Erythroblast (primary cell): ENCODE data around the gene ZNF821.
"Not testable (repeated sequence)": the region's sequence is repeated elsewhere in the genome, so short reads cannot be mapped to it uniquely, and the experiment has no call there.

Experiments
- DNase-seq, 2 experiments: peaks; one replicate each; lab custom pipeline; 2025; lab: John Stamatoyannopoulos, UW
- GATA1 ChIP-seq: IDR thresholded peaks from 2 replicates; pipeline ENCODE4 v1.6.1; 2011; ENCODE audit warnings: low read depth, mild to moderate bottlenecking, control low read depth, low read length, moderate library complexity
- POLR2A ChIP-seq: IDR thresholded peaks from 2 replicates; pipeline ENCODE4 v1.6.1; 2011; ENCODE audit warnings: mild to moderate bottlenecking, low read length

ZNF821 gene

GRCh38 chr16:71834291-71834690, 49.7 kb downstream of the ZNF821 start:
- no peak for DNase-seq

GRCh38 chr16:71832112-71832511, 51.9 kb downstream of the ZNF821 start:
- DNase-seq = not testable (repeated sequence)

More at GRCh38 chr16:71834291-71834690, 49.7 kb downstream of the ZNF821 start:
- TF ChIP-seq POLR2A (no peak), GATA1 (no peak)

GRCh38 chr16:71831698-71832097, 52.3 kb downstream of the ZNF821 start:
- DNase-seq = not testable (repeated sequence)

- TF ChIP-seq POLR2A = no peak
- no peak for TF ChIP-seq GATA1
- no peak for DNase-seq
Observed at GRCh38 chr16:71830359-71830758, 53.6 kb downstream of the ZNF821 start.

GRCh38 chr16:71826533-71827017, 57.4 kb downstream of the ZNF821 start:
- DNase-seq = peak; percentile 51 to 67
- TF ChIP-seq GATA1 = no peak

GRCh38 chr16:71817155-71817500, 66.9 kb downstream of the ZNF821 start:
- DNase-seq = not testable (repeated sequence)

- DNase-seq = no peak
- TF ChIP-seq GATA1 (no peak), POLR2A (no peak)
Observed at GRCh38 chr16:71811261-71811803, 72.7 kb downstream of the ZNF821 start.

- peak in 1 of 2 experiments; percentile 34 for DNase-seq
Observed at GRCh38 chr16:71810155-71810530, 73.8 kb downstream of the ZNF821 start.
